GM18873 (cell line): ENCODE data around the gene QRICH1.

Experiments
- ATAC-seq: cut with Tn5 transposase; IDR thresholded peaks from one replicate; pipeline ENCODE4 v1.9.1; 2021; ENCODE audit warnings: mild to moderate bottlenecking, moderate library complexity, moderate number of reproducible peaks; ENCODE audit not compliant: unreplicated experiment, low FRiP score

The QRICH1 gene

GRCh38 chr3:49093853-49094767 lies at the start of gene QRICH1:
Gene QRICH1 (minus strand): TSS chr3:49094071. CDS start chr3:49077017, 17,054 bp downstream.
- peak; percentile 69 for ATAC-seq

GRCh38 chr3:49140080-49140479 lies 46.2 kb upstream of the QRICH1 start:
- ATAC-seq, result no peak

- no peak for ATAC-seq
Measured at GRCh38 chr3:49135499-49135898, 41.6 kb upstream of the QRICH1 start.

- ATAC-seq, result no peak
Measured at GRCh38 chr3:49134471-49135265, 40.8 kb upstream of the QRICH1 start.

- no peak for ATAC-seq
Measured at GRCh38 chr3:49133226-49133951, 39.5 kb upstream of the QRICH1 start.

- ATAC-seq, result no peak
Measured at GRCh38 chr3:49132437-49133225, 38.8 kb upstream of the QRICH1 start, which contains the start of gene LAMB2. Gene LAMB2 (minus strand): TSS chr3:49133050. CDS start chr3:49132867, 183 bp downstream.

- no peak for ATAC-seq
Measured at GRCh38 chr3:49132073-49132436, 38.2 kb upstream of the QRICH1 start.

- no peak for ATAC-seq
Measured at GRCh38 chr3:49131576-49131975, 37.7 kb upstream of the QRICH1 start.

- ATAC-seq, result no peak
Measured at GRCh38 chr3:49131040-49131439, 37.2 kb upstream of the QRICH1 start.

GRCh38 chr3:49124991-49125670 lies 31.3 kb upstream of the QRICH1 start:
- no peak for ATAC-seq

- no peak for ATAC-seq
Measured at GRCh38 chr3:49124203-49124602, 30.3 kb upstream of the QRICH1 start.

GRCh38 chr3:49123687-49124086 lies 29.8 kb upstream of the QRICH1 start:
- ATAC-seq, result no peak

GRCh38 chr3:49122886-49123545 lies 29.1 kb upstream of the QRICH1 start:
- no peak for ATAC-seq

GRCh38 chr3:49122451-49122850 lies 28.6 kb upstream of the QRICH1 start:
- ATAC-seq, result no peak

- no peak for ATAC-seq
Measured at GRCh38 chr3:49122022-49122421, 28.2 kb upstream of the QRICH1 start.

GRCh38 chr3:49121132-49121736 lies 27.4 kb upstream of the QRICH1 start:
- ATAC-seq, result no peak

- ATAC-seq, result peak; percentile 69
Measured at GRCh38 chr3:49120438-49121131, 26.7 kb upstream of the QRICH1 start, which contains the start of gene USP19. Gene USP19 (minus strand): TSS chr3:49120823. CDS start chr3:49119145, 1,678 bp downstream.

GRCh38 chr3:49120096-49120437 lies 26.2 kb upstream of the QRICH1 start:
- no peak for ATAC-seq
